ENCODE measurements around the gene CLMN.
"Not testable (repeated sequence)": the region's sequence is repeated elsewhere in the genome, so short reads cannot be mapped to it uniquely, and the experiment has no call there.

The CLMN gene

GRCh38 chr14:95185767-95186392 is 133.8 kb downstream of the CLMN start:
- DNase-seq = no peak

GRCh38 chr14:95185033-95185766 is 134.5 kb downstream of the CLMN start:
- no peak for DNase-seq

GRCh38 chr14:95184413-95184790 is 135.3 kb downstream of the CLMN start:
- DNase-seq = no peak

DNA sequence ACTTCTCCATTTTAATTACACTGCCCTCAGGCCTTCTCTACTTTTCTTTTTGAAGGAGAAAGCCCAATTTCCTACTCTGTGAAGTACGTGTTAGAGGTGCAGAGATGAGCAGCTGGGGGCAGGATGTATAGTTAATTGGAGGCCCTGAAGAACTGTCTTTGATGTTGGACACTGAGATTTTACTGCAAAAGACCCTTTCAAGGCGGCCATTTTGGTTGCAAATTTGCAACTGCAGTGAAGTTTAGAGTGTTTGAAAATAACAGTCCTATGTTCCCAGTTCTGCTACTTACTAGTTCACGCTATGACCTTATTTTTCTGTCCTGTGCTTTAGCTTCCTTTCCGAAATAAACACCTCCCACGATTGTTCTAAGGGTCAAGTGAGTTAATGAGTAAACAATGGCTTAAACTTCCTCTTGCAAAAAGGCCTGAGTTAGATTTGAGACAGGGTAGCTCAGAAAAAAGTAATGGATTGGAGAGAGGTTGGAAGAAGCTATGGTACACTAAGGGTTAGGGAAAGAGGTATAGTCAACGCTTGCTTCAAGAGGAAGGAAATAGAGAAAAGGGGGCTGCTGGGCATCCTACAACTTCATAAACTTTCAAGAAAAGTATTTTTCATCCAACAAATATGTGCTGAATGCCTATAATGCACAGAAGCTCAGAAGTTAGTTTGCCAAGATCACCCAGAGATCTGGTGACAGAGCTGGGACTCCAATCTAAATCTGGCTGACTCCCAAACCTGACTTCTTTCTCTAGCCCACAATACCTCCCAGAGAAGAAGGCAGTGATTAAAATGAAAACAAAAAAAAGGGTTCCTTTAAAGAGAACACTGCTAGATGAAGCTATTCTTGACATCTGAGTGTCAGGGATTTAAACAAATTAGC is 135.9 kb downstream of the CLMN start:
- no peak for DNase-seq

- no peak for DNase-seq
Observed at GRCh38 chr14:95183082-95183481, 136.6 kb downstream of the CLMN start.

- no peak for DNase-seq
Observed at GRCh38 chr14:95182379-95182778, 137.3 kb downstream of the CLMN start.

- no peak for DNase-seq
Observed at GRCh38 chr14:95180966-95181741, 138.6 kb downstream of the CLMN start.

GRCh38 chr14:95175670-95176069 is 144.0 kb downstream of the CLMN start:
- not testable (repeated sequence) for DNase-seq

DNA sequence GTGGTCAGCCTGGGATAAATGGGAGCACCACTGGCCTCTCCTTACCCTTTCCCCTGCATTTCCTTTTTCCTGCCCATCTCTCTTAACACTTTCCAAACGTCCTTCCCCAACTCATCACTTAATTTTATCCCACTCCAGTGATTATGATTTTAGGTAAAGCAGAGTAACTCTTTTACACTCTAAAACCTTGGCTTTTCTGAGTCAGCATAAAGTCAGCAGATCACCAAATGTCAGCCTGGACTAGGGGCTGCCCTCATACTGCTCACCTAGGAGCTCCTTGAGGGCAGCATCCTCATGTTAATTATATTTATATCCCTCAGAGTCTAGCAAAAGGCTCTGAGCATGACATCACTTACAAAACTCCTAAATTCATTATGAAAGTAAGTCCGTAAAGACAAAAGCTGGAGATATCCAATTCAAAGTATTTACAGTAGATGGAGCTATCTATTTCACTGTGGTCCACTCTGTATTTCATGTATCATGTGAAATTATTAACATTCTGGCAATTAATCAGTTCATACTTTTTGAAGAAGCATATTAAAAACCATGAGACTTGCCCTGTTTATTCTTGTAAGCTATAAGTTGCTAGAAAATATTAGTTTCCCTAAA is 145.4 kb downstream of the CLMN start:
- DNase-seq = no peak

- DNase-seq = no peak
Observed at GRCh38 chr14:95173518-95173917, 146.2 kb downstream of the CLMN start.

GRCh38 chr14:95167177-95167576 is 152.5 kb downstream of the CLMN start:
- no peak for DNase-seq

DNA sequence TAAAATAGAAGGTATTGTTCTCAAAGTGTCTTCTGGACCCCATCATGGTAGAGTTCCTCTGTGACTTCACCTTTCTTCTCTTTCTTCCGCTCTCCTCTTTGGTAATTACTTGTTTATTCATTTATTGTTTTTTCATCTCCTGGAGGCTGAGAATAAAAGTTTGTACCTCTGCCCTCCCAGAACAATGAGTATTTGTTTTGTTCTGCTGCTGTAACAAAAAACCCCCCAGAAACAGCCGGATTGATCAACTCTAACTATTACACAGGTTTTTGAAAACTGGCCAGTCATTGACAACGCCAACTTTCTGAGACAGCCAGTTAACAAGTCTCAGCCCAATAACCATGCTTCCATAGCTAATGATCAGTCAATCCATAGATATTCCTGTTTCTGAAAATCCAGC is 154.2 kb downstream of the CLMN start:
- no peak for DNase-seq

GRCh38 chr14:95164506-95164905 is 155.2 kb downstream of the CLMN start:
- no peak for DNase-seq

GRCh38 chr14:95163666-95164065 is 156.0 kb downstream of the CLMN start:
- DNase-seq = no peak

GRCh38 chr14:95163132-95163531 is 156.6 kb downstream of the CLMN start:
- DNase-seq = no peak

- DNase-seq = no peak
Observed at GRCh38 chr14:95162641-95163040, 157.1 kb downstream of the CLMN start.

- peak; percentile 96 for DNase-seq
Observed at GRCh38 chr14:95157327-95158189, 162.2 kb downstream of the CLMN start, which contains the start of gene DICER1. TSS of gene DICER1 (minus strand) at chr14:95157529. CDS start at chr14:95133458, 24,071 bp downstream.

- DNase-seq = no peak
Observed at GRCh38 chr14:95157048-95157326, 162.7 kb downstream of the CLMN start.

DNA sequence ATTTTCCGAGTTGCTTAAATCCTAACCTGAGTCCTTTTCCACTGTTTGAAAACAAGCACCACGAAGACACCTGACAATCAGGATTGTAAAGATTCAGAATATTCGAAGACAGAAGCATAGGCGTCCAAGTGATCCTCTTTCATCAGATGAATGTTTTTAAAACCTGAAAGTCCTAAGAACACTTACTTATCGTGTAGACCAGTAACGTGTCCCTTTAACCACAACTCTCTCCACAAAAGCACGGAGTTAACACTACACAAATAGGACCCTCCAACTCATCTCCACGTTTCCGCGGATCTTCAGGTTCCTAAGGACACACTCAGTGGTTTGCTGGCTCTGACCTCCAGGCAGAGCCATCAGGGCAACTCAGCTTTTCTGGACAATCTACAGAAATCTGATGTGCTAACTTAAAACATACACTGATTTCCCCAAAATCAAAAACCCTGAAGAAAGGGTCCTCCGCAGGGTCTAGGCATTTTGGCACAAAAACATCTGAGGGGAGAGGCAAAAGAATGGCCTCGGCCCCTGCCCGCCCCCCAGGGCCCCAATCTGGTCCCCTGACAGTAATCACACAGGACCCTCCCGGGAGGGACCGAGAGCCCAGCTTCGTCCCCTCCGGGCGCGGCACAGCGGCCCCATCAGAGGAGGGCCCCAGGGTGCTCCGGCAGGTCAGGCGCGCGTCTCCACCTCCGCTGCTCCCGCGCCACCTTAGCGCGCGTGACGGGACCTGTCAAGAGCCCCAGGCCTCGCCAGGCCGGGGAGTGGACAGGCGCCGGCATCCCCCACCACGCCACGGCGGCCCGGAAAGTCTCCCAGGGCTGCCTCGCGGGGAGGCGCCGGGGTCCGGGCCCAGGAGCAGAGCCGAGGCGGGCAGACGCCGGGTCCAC is 163.3 kb downstream of the CLMN start:
- DNase-seq = no peak

GRCh38 chr14:95155045-95155444 is 164.7 kb downstream of the CLMN start:
- no peak for DNase-seq

GRCh38 chr14:95153866-95154265 is 165.8 kb downstream of the CLMN start:
- no peak for DNase-seq

Measured in NCI-H2107 (cell line).